Measurements from ENCODE around the gene CCT3. TPM values are rescaled to one million over a fixed set of nuclear protein-coding genes. Genes with fewer than 3 reads are reported as not detected.

The CCT3 gene
- total RNA-seq = 169 TPM
- 178 TPM for polyA plus RNA-seq

DNA sequence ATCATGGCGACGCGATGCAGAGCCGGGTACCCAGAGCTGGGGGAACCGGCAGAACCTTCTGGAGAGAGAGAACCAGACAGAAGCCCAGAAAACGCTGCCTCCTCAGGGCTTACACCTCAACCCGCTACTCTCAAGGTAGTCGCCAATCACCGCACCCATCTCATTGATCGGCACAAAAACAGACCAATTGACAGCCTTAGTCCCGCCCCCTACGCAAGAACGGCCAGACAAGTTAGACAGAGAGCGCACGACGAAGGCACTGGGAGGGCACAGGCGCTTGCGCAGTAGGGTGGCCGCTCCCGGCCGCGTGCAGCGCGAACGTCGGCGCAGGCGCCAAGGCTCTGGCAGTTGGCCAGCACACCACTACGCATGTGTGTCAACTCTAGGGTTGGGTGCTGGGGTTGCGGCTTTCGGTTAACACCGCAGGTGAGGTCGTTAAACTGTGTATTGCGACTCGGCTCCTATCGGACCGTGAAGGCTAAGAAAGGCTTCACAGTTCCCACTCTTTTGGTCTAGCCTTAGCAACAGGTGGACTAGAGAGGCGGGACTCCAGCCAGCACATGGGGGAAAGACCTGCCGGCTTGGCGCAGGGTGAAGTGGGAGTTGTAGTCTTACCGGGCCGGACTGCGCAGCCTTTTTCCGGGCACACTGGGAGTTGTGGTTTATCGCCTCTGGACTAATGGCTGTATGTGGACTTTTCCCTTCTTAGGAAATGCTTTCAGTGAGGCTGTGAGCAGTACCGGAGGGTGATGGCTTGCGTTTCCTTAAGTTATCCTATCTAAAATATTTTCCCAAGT lies at the start of gene CCT3, which contains the start of gene TSACC:
CCT3 (minus strand) TSS at position 113 of the 797 bp plus-strand sequence; CDS start at position 5, 108 bp downstream.
TSACC (plus strand) TSS at position 347 of the 797 bp plus-strand sequence. CDS start 1,232 bp downstream, outside the sequence.
- Histone ChIP-seq H3K27ac (ENCODE audit: low read depth) (peak within 1 kb of the TSS; percentile 54), H3K36me3 (ENCODE audit: insufficient read depth) (peaks cover 2% of the 10 kb centered on the region), H3K4me3 (ENCODE audit: low read depth, low read length) (peak within 1 kb of the TSS; percentile 77), H3K4me1 (ENCODE audit: insufficient read depth) (peaks cover 2% of the 10 kb centered on the region)
- under 1% methylated on average over 47 of the region's 47 CpGs for WGBS
- DNase-seq (ENCODE audit: extremely low spot score) = peak; percentile 98

DNA sequence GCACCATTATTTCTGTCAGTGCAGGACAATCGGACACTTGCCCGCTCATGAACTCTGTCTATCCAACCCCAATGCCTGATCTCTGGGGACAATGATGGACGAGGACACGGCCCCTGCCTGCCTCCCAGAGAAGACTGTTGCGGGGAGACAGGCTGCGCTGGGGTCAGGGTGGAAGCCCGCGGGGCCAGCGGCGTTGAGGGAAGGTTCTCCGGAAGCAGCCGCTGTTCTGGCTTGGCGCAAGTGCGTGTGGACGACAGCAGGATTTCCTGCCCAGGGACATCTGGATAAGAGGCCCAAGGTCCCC lies 49.7 kb upstream of the CCT3 start:
- DNase-seq (ENCODE audit: extremely low spot score) = no peak
- H3K36me3 ChIP-seq (ENCODE audit: insufficient read depth) = no peaks in the 10 kb centered on the region
- H3K27ac ChIP-seq (ENCODE audit: low read depth) = no peak overlapping the region
- no peak overlapping the region for H3K4me3 ChIP-seq (ENCODE audit: low read depth, low read length)
- WGBS = 52% methylated on average over 15 of the region's 15 CpGs
- no peaks in the 10 kb centered on the region for H3K4me1 ChIP-seq (ENCODE audit: insufficient read depth)

DNA sequence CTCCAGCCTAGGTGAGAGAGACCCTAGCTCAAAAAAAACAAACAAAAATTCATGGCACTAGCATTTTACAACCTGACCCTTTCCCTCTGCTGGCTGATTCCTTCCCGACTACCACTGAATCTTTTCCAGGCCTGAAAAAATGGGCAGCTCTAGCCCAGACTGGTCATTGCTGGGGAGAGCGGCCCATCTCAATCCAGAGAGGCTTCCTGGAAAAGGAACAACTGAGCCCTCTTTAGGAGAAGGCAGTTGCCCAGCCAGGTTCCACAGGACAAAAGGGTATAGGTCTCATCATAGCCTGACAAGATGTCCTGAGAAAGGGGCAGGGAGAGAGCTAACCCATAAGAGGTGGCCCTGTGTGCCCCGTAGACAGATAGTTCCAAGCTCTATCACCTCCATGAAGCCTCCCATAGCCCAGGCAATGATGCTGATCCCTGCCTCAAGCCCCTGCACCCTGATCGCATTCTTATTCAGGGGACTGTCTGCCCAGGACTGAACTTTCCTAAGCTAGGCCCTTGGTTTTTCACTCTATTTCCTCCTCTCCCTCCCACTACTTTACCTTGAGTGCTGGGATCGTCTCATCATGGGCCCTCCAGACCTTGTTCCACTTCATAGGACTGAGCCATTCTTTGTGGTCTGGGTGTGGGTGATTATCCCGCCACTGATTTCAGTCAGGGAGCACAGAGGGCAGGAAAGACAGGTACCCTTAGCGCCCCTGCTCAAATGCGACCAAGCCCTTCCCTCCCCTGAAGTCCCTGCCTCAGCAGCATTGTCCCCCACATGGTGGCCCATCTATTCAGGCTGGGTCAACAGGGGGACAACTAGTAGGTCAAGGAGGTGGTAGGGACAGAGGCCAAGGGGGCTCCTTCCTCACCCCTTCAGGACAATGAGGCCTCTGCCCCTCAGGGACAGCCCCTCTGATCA lies 49.1 kb upstream of the CCT3 start:
- no peak overlapping the region for H3K27ac ChIP-seq (ENCODE audit: low read depth)
- H3K4me1 ChIP-seq (ENCODE audit: insufficient read depth) = no peaks in the 10 kb centered on the region
- WGBS = 91% methylated on average over 8 of the region's 8 CpGs
- no peak overlapping the region for H3K4me3 ChIP-seq (ENCODE audit: low read depth, low read length)
- H3K36me3 ChIP-seq (ENCODE audit: insufficient read depth) = no peaks in the 10 kb centered on the region
- DNase-seq (ENCODE audit: extremely low spot score) = no peak

DNA sequence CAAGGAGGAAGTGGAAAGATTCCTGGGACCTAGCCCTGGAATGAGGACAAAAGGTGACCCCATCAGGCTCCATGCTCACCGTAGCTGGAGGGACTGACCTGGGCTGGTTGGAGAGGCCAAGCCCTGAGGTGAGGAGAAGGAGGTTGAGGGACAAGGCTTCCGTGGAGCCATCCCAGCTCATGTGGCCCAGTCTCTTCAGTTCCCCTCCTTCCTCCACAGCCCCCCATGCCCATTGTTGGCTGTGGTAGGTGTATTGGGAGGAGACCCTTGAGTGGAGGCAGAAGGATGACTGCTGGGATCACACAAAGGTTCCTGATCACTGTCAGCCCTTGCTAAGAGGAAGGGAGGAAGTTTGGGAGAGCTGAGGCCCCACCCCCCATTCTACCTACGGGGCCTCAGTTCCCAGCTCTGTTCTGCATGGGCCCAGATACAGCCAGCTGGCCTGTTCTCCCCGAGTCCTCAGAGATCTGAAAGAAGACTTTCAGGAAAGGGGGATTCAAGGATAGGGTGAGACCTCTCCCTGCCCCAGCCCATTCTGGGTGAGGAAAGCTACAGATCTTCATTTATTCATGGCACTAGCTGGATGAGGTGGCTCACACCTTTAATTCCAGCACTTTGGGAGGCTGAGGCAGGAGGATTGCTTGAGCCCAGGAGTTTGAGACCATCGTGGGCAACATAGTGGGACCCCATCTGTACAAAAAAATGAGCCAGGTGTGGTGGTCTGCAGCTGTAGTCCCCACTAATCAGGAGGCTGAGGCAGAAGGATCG lies 48.2 kb upstream of the CCT3 start:
- no peak for DNase-seq (ENCODE audit: extremely low spot score)
- no peaks in the 10 kb centered on the region for H3K36me3 ChIP-seq (ENCODE audit: insufficient read depth)
- no peak overlapping the region for H3K4me3 ChIP-seq (ENCODE audit: low read depth, low read length)
- no peak overlapping the region for H3K27ac ChIP-seq (ENCODE audit: low read depth)
- WGBS = 82% methylated on average over 6 of the region's 6 CpGs
- no peaks in the 10 kb centered on the region for H3K4me1 ChIP-seq (ENCODE audit: insufficient read depth)

DNA sequence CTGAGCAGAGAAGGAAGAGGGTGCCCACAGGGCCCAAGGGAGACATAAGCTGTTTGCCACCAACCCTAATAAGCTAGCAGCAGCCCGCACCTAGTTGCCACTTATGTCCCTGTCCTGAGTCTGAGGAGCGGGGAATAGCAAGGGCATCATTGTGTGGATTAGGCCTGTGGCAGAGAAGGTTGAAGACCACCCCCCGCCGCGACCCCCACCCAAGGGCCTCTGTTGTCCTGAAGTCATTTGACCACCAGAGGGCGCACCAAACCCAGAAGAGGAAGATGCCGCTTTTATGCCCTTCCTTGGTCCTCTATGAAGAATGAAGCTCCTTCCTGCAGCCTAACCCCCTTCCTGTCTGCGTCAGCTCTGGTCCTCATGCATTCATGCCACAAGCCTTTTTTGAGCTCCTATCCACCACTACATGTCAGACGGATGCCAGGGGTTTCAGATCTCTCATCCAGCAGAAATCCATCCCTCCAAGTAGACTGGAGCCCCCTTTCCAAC lies 47.5 kb upstream of the CCT3 start:
- Histone ChIP-seq H3K4me1 (ENCODE audit: insufficient read depth) (no peaks in the 10 kb centered on the region), H3K4me3 (ENCODE audit: low read depth, low read length) (no peak overlapping the region), H3K36me3 (ENCODE audit: insufficient read depth) (no peaks in the 10 kb centered on the region), H3K27ac (ENCODE audit: low read depth) (no peak overlapping the region)
- 12% methylated on average over 9 of the region's 9 CpGs for WGBS
- peak; percentile 26 for DNase-seq (ENCODE audit: extremely low spot score)

DNA sequence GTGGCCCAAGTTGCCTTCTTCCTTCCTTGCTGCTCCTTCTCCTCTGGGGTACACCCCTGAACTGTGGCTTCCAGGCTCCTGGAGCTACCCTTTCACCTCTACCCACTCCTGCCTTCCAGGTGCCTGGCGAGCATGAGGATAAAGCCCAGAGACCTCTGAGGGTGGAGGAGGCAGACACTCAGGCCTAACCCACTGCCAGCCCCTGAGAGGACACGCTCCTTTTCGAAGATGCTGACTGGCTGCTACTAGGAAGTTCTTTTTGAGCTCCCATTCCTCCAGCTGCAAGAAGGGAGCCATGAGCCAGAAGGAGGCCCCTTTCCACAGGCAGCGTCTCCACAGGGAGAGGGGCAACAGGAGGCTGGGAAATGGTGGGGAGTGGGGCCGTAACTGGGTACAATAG lies 46.6 kb upstream of the CCT3 start:
- Histone ChIP-seq H3K36me3 (ENCODE audit: insufficient read depth) (no peaks in the 10 kb centered on the region), H3K4me1 (ENCODE audit: insufficient read depth) (no peaks in the 10 kb centered on the region), H3K27ac (ENCODE audit: low read depth) (no peak overlapping the region), H3K4me3 (ENCODE audit: low read depth, low read length) (no peak overlapping the region)
- 95% methylated on average over 5 of the region's 5 CpGs for WGBS
- DNase-seq (ENCODE audit: extremely low spot score) = no peak

DNA sequence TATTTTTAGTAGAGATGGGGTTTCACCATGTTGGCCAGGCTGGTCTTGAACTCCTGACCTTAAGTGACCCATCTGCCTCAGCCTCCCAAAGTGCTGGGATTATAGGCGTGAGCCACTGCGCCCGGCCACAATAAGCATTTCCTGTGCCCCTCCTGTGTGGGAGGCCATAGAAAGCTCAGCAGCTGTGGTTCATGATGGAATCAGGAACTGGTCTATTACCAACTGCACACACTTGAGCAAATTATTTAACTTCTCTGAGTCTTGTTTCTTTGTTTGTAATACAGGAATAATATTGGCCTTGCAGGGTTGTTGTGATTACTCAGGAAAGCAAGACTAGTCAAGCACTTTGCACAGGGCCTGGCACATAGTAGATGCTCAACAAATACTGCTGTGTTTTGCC lies 45.9 kb upstream of the CCT3 start:
- no peak overlapping the region for H3K27ac ChIP-seq (ENCODE audit: low read depth)
- WGBS = 64% methylated on average over 3 of the region's 3 CpGs
- H3K4me1 ChIP-seq (ENCODE audit: insufficient read depth) = no peaks in the 10 kb centered on the region
- no peak overlapping the region for H3K4me3 ChIP-seq (ENCODE audit: low read depth, low read length)
- no peaks in the 10 kb centered on the region for H3K36me3 ChIP-seq (ENCODE audit: insufficient read depth)
- DNase-seq (ENCODE audit: extremely low spot score) = no peak

DNA sequence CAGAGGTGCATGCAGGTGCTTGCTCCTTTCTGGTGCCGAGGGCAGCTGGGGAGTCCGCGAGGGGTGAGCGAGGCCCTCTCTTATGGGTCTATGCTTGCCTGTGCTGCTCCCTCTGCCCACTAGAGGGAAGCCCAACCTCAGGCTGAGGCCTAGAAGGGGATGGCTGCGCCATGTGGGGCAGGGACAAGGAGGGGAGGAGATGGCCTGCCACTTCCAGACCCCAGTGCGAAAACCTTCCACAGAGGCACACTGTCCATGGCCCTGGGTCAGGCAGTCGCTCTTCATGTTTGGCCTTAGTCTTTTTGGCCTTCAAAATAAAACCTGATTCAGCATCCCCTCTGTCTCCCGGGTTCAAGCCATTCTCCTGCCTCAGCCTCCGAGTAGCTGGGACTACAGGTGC lies 44.9 kb upstream of the CCT3 start:
- no peak overlapping the region for H3K4me3 ChIP-seq (ENCODE audit: low read depth, low read length)
- no peak overlapping the region for H3K27ac ChIP-seq (ENCODE audit: low read depth)
- DNase-seq (ENCODE audit: extremely low spot score) = no peak
- H3K36me3 ChIP-seq (ENCODE audit: insufficient read depth) = no peaks in the 10 kb centered on the region
- H3K4me1 ChIP-seq (ENCODE audit: insufficient read depth) = no peaks in the 10 kb centered on the region
- WGBS = 47% methylated on average over 9 of the region's 9 CpGs

DNA sequence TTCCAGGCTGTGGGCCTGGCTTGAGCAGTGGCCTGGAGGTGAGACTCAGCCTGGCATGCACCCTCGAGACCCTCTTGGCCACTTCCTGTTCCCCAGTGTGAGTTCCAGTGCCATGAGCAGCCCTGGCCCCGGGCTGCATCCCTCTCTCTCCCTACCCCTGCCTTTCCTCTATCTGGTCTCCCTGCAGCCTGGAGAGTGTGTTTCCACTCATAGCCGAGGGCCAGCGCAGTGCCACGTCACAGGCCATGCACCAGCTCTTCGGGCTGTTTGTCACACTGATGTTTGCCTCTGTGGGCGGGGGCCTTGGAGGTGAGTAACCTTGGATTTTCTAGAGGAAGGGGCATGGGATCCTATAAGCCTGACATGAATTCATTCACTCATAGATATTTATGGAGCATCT lies 44.5 kb upstream of the CCT3 start:
- no peaks in the 10 kb centered on the region for H3K4me1 ChIP-seq (ENCODE audit: insufficient read depth)
- 63% methylated on average over 7 of the region's 7 CpGs for WGBS
- no peak for DNase-seq (ENCODE audit: extremely low spot score)

DNA sequence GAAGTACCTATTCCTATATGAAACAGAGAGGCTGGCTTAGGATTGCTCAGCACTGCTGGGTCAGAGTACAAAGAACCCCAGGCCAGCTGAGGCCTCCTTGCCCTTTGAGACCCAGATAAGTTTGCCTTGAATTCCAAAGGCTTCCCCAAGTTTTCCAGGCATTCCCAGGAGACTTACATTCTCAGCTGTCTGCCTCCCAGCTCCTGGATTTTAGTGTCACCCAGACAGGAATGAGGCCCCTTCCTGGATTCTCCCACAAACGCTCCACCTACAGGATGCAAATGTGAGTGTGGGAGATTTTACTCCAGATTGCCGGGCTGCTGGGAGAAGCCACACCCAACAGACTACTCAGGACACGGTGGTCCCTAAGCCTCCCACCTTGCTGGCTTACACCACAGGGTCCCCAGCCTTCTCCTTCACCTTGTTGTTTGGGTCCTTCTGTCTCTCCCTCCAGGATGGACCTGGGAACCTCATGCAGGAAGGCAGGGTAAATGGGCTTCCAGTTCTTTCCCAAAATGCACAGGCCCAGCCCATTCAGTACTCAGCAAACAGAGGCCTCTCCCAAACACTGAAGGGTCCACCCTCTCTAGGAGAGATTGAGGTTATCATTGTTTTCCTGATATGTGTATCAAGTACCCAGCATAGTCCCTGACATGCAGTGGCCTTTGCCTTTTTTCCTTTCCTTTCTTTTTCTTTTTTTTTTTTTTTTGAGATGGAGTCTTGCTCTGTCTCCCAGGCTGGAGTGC lies 41.5 kb upstream of the CCT3 start:
- WGBS = 55% methylated on average over 3 of the region's 3 CpGs
- H3K27ac ChIP-seq (ENCODE audit: low read depth) = no peak overlapping the region
- DNase-seq (ENCODE audit: extremely low spot score) = no peak
- H3K4me3 ChIP-seq (ENCODE audit: low read depth, low read length) = no peak overlapping the region
- H3K36me3 ChIP-seq (ENCODE audit: insufficient read depth) = no peaks in the 10 kb centered on the region
- H3K4me1 ChIP-seq (ENCODE audit: insufficient read depth) = no peaks in the 10 kb centered on the region

More for the DNA sequence above, 44.5 kb upstream of the CCT3 start:
- H3K4me3 ChIP-seq (ENCODE audit: low read depth, low read length) = no peak overlapping the region
- no peaks in the 10 kb centered on the region for H3K36me3 ChIP-seq (ENCODE audit: insufficient read depth)
- H3K27ac ChIP-seq (ENCODE audit: low read depth) = no peak overlapping the region

DNA sequence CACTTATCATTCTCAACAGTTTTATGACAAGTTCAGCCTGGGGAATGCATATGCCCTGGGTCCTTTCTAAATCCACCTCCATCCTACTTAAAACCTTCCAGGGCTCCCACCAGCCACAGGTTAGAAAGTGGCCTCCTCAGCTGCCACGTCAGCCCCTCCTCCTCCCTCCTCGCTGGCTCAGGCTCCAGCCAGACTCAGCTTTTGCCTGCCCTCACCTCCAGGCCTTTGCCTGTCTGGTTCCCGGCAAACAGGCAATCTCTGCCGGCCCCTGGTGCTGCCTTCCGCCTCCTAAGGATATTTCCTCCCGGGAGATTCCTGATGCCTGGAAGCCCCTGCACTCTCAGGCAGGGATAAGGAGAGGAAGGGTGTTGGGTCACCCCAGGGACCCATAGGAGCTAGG lies 40.5 kb upstream of the CCT3 start:
- no peak overlapping the region for H3K27ac ChIP-seq (ENCODE audit: low read depth)
- 77% methylated on average over 6 of the region's 6 CpGs for WGBS
- DNase-seq (ENCODE audit: extremely low spot score) = no peak
- H3K4me3 ChIP-seq (ENCODE audit: low read depth, low read length) = no peak overlapping the region
- H3K36me3 ChIP-seq (ENCODE audit: insufficient read depth) = no peaks in the 10 kb centered on the region
- no peaks in the 10 kb centered on the region for H3K4me1 ChIP-seq (ENCODE audit: insufficient read depth)

DNA sequence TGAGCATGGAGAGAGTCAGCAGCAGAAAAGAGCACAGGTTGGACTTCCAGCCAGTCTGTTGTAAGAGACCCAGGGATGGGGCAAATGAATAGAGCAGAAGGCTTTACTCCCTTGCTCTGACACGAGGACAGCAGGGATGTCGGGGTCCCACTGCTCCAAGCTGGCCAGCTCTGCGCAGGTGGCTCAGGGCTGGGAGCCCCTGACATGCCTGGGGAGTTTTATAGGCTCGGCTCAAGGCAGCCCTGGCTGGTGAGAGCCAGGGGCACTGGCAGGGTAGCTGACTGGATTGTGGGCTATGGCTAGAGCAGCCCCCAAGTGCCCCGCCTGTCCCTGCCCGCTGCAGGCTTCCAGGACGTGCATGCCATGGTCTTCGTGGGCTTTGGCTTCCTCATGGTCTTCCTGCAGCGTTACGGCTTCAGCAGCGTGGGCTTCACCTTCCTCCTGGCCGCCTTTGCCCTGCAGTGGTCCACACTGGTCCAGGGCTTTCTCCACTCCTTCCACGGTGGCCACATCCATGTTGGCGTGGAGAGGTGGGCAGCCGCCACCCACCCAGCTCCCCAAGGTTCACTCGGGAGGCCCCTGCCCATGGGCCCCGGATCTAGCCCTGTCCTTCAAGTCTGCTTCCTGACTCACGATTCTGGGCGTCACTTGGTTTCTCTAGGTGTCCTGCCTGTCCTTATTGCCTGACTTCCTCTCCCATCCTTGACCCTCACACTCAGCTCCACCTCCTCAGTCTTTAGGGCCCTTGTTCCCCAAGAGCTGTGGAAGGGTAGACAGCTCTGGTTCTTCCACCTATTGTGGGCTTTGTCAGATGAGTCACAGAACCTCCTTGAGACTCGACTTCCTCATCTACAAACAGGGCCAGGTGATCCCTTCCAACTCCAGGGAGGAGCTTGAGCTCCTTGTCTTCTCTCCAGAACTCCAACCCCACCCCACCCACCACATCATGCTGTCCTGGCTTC lies 39.1 kb upstream of the CCT3 start:
- Histone ChIP-seq H3K4me3 (ENCODE audit: low read depth, low read length) (no peak overlapping the region), H3K27ac (ENCODE audit: low read depth) (no peak overlapping the region), H3K4me1 (ENCODE audit: insufficient read depth) (no peaks in the 10 kb centered on the region), H3K36me3 (ENCODE audit: insufficient read depth) (no peaks in the 10 kb centered on the region)
- WGBS = 83% methylated on average over 20 of the region's 20 CpGs
- DNase-seq (ENCODE audit: extremely low spot score) = no peak

Data from urinary bladder (tissue), 4 donors.